RWPE2 (cell line): ENCODE measurements around the gene SSBP3.

Experiments
- ATAC-seq: fragments of 200-7000 bp; cut with Tn5 transposase; 3 replicates; pipeline ENCODE4 v1.9.1; 2021; ENCODE audit warnings: low read depth
- DNase-seq: peaks from one replicate; pipeline ENCODE4 v3.0.0-alpha.2; 2020; ENCODE audit warnings: low spot score
- H3K27ac ChIP-seq: fragments of 450-650 bp; 2 replicates; pipeline ENCODE4 v1.5.1; 2017; ENCODE audit warnings: mild to moderate bottlenecking; ENCODE audit not compliant: poor library complexity, severe bottlenecking
- H3K27me3 ChIP-seq: fragments of 250-450 bp; sonication (Bioruptor Pico); 2 replicates; pipeline ENCODE4 v1.5.1; 2021; ENCODE audit warnings: mild to moderate bottlenecking, moderate library complexity; ENCODE audit not compliant: insufficient read depth, poor library complexity, severe bottlenecking
- H3K36me3 ChIP-seq: fragments of 250-450 bp; sonication (Bioruptor Pico); 2 replicates; pipeline ENCODE4 v1.5.1; 2020; ENCODE audit warnings: low read depth, mild to moderate bottlenecking, moderate library complexity
- H3K4me1 ChIP-seq: fragments of 250-450 bp; sonication (Bioruptor Pico); 2 replicates; pipeline ENCODE4 v1.5.1; 2021; ENCODE audit warnings: mild to moderate bottlenecking, moderate library complexity; ENCODE audit not compliant: insufficient read depth, poor library complexity, severe bottlenecking
- H3K4me3 ChIP-seq: fragments of 250-450 bp; sonication (Bioruptor Pico); 2 replicates; pipeline ENCODE4 v1.5.1; 2021; ENCODE audit warnings: mild to moderate bottlenecking, moderate library complexity; ENCODE audit not compliant: severe bottlenecking
- H3K9me3 ChIP-seq: fragments of 250-450 bp; sonication (Bioruptor Pico); 2 replicates; pipeline ENCODE4 v1.5.1; 2021; ENCODE audit warnings: mild to moderate bottlenecking, moderate library complexity; ENCODE audit not compliant: severe bottlenecking
- CTCF ChIP-seq: fragments of 450-650 bp; IDR thresholded peaks from one replicate; pipeline ENCODE4 v1.5.1; 2017; ENCODE audit warnings: mild to moderate bottlenecking, moderate library complexity; ENCODE audit not compliant: poor library complexity, severe bottlenecking

SSBP3 gene

GRCh38 chr1:54361342-54361741, 44.9 kb downstream of the SSBP3 start:
- no peak for TF ChIP-seq CTCF
- H3K27ac ChIP-seq, result no peak overlapping the region
- ATAC-seq (no peak), DNase-seq (no peak)
- no peaks in the 10 kb centered on the region for H3K36me3 ChIP-seq
- no peaks in the 10 kb centered on the region for H3K9me3 ChIP-seq
- no peaks in the 10 kb centered on the region for H3K27me3 ChIP-seq
- no peaks in the 10 kb centered on the region for H3K4me1 ChIP-seq
- no peak overlapping the region for H3K4me3 ChIP-seq

- ATAC-seq (no peak), DNase-seq (no peak)
- no peaks in the 10 kb centered on the region for H3K27me3 ChIP-seq
- H3K4me3 ChIP-seq, result no peak overlapping the region
- H3K4me1 ChIP-seq, result no peaks in the 10 kb centered on the region
- H3K27ac ChIP-seq, result no peak overlapping the region
- no peak for TF ChIP-seq CTCF
- H3K9me3 ChIP-seq, result no peaks in the 10 kb centered on the region
- H3K36me3 ChIP-seq, result no peaks in the 10 kb centered on the region
Measured at GRCh38 chr1:54360165-54361005, 45.8 kb downstream of the SSBP3 start.

- Histone ChIP-seq H3K9me3 (no peaks in the 10 kb centered on the region), H3K4me3 (no peak overlapping the region), H3K27ac (no peak overlapping the region), H3K36me3 (no peaks in the 10 kb centered on the region), H3K4me1 (no peaks in the 10 kb centered on the region), H3K27me3 (no peaks in the 10 kb centered on the region)
- DNase-seq, result no peak
- no peak for ATAC-seq
- TF ChIP-seq CTCF, result no peak
Measured at GRCh38 chr1:54359393-54360162, 46.6 kb downstream of the SSBP3 start.

GRCh38 chr1:54358503-54359168, 47.6 kb downstream of the SSBP3 start:
- H3K4me1 ChIP-seq, result no peaks in the 10 kb centered on the region
- no peaks in the 10 kb centered on the region for H3K36me3 ChIP-seq
- no peak for TF ChIP-seq CTCF
- no peaks in the 10 kb centered on the region for H3K27me3 ChIP-seq
- DNase-seq, result no peak
- no peak overlapping the region for H3K27ac ChIP-seq
- H3K9me3 ChIP-seq, result no peaks in the 10 kb centered on the region
- no peak for ATAC-seq
- no peak overlapping the region for H3K4me3 ChIP-seq
